Activated naive CD4-positive, alpha-beta T cell treated with anti-CD3 and anti-CD28 coated beads, Interleukin-2, amount 50 U/mL, for 72 hours (primary cell): ENCODE measurements around the gene ZNF695. TPM values are rescaled to one million over a fixed set of nuclear protein-coding genes. Genes with fewer than 3 reads are reported as not detected.
"Not testable (repeated sequence)": the region's sequence is repeated elsewhere in the genome, so short reads cannot be mapped to it uniquely, and the experiment has no call there.

ENCODE experiments used
- ATAC-seq, 2 donors: fragments of 150-1000 bp; cut with Tn5 transposase; 2 replicates each; pipeline ENCODE4 v1.10.0; 2021; ENCODE audit warnings: mild to moderate bottlenecking in 2 of 2, moderate library complexity in 2 of 2
- DNase-seq, 2 donors: peaks; one replicate each; pipeline ENCODE4 v3.0.0; 2021 to 2022; ENCODE audit warnings: low spot score in 2 of 2
- H3K27ac Mint-ChIP-seq, 2 donors: one replicate each; pipeline ENCODE4 v1.8.0; 2022; ENCODE audit warnings: mild to moderate bottlenecking in 2 of 2, mixed read lengths in 2 of 2
- H3K36me3 Mint-ChIP-seq, 2 donors: one replicate each; pipeline ENCODE4 v1.8.0; 2022; ENCODE audit warnings: mixed read lengths in 2 of 2
- H3K9me3 Mint-ChIP-seq, 2 donors: one replicate each; pipeline ENCODE4 v1.8.0; 2022; ENCODE audit warnings: mixed read lengths in 2 of 2
- total RNA-seq, 2 donors: library from RNA; stranded (reverse); gene quantifications; one replicate each; pipeline ENCODE4 v1.2.3, GENCODE V29; 2022

Gene ZNF695
- total RNA-seq, result under 1 TPM; 0.43 to 0.77 TPM

- Mint-ChIP-seq H3K36me3 (peaks cover 34 to 36% of the 10 kb centered on the region in 2 donors), H3K27ac (peak within 1 kb of the TSS in 1 of 2 donors; percentile 73), H3K9me3 (peaks cover 23 to 24% of the 10 kb centered on the region in 2 donors)
- peak; percentile 95 to 97 for ATAC-seq
- peak; percentile 38 to 71 for DNase-seq
Measured at GRCh38 chr1:247007511-247008405, at the start of gene ZNF695. TSS of gene ZNF695 (minus strand) at chr1:247008057. CDS start at chr1:247007908, 149 bp downstream.

GRCh38 chr1:247056071-247056470 is 48.2 kb upstream of the ZNF695 start:
- DNase-seq (no peak), ATAC-seq (no peak)
- Mint-ChIP-seq H3K9me3 (peaks cover 36 to 54% of the 10 kb centered on the region in 2 donors), H3K27ac (no peak overlapping the region), H3K36me3 (peaks cover 52 to 77% of the 10 kb centered on the region in 2 donors)

- Mint-ChIP-seq H3K36me3 (peaks cover 58 to 73% of the 10 kb centered on the region in 2 donors), H3K9me3 (peaks cover 40 to 57% of the 10 kb centered on the region in 2 donors), H3K27ac (peak overlapping the region in 1 of 2 donors; percentile 41)
- DNase-seq (no peak), ATAC-seq (no peak)
Measured at GRCh38 chr1:247054992-247055415, 47.1 kb upstream of the ZNF695 start.

- Mint-ChIP-seq H3K27ac (no peak overlapping the region), H3K9me3 (peaks cover 47 to 57% of the 10 kb centered on the region in 2 donors), H3K36me3 (peaks cover 73 to 78% of the 10 kb centered on the region in 2 donors)
- DNase-seq (no peak), ATAC-seq (no peak)
Measured at GRCh38 chr1:247047702-247048101, 39.8 kb upstream of the ZNF695 start.

GRCh38 chr1:247047260-247047659 is 39.4 kb upstream of the ZNF695 start:
- ATAC-seq (no peak), DNase-seq (no peak)
- H3K27ac Mint-ChIP-seq, result no peak overlapping the region
- H3K9me3 Mint-ChIP-seq, result peaks cover 47 to 57% of the 10 kb centered on the region in 2 donors
- H3K36me3 Mint-ChIP-seq, result peaks cover 73 to 78% of the 10 kb centered on the region in 2 donors

GRCh38 chr1:247043406-247043805 is 35.5 kb upstream of the ZNF695 start:
- DNase-seq, result no peak
- no peak for ATAC-seq
- H3K9me3 Mint-ChIP-seq, result peaks cover 38 to 42% of the 10 kb centered on the region in 2 donors
- H3K27ac Mint-ChIP-seq, result no peak overlapping the region
- peaks cover 68 to 87% of the 10 kb centered on the region in 2 donors for H3K36me3 Mint-ChIP-seq

GRCh38 chr1:247037511-247038320 is 29.9 kb upstream of the ZNF695 start:
- ATAC-seq (no peak), DNase-seq (no peak)
- Mint-ChIP-seq H3K27ac (no peak overlapping the region), H3K9me3 (peaks cover 30% of the 10 kb centered on the region in 2 donors), H3K36me3 (peaks cover 69 to 91% of the 10 kb centered on the region in 2 donors)

GRCh38 chr1:247032306-247032705 is 24.4 kb upstream of the ZNF695 start:
- not testable (repeated sequence) for DNase-seq, ATAC-seq, H3K27ac Mint-ChIP-seq
- H3K9me3 Mint-ChIP-seq, result peaks cover 26 to 40% of the 10 kb centered on the region in 2 donors
- H3K36me3 Mint-ChIP-seq, result peaks cover 55 to 60% of the 10 kb centered on the region in 2 donors

GRCh38 chr1:247024658-247025057 is 16.8 kb upstream of the ZNF695 start:
- not testable (repeated sequence) for H3K27ac Mint-ChIP-seq, DNase-seq, ATAC-seq
- peaks cover 43 to 49% of the 10 kb centered on the region in 2 donors for H3K36me3 Mint-ChIP-seq
- peaks cover 38 to 45% of the 10 kb centered on the region in 2 donors for H3K9me3 Mint-ChIP-seq

GRCh38 chr1:247013391-247013790 is 5.5 kb upstream of the ZNF695 start:
- ATAC-seq, result no peak

GRCh38 chr1:247008406-247008799 is 546 bp upstream of the ZNF695 start:
- peaks cover 20 to 24% of the 10 kb centered on the region in 2 donors for H3K9me3 Mint-ChIP-seq
- ATAC-seq (no peak), DNase-seq (no peak)
- no peak overlapping the region for H3K27ac Mint-ChIP-seq
- peaks cover 31 to 34% of the 10 kb centered on the region in 2 donors for H3K36me3 Mint-ChIP-seq

More at GRCh38 chr1:247013391-247013790, 5.5 kb upstream of the ZNF695 start:
- DNase-seq, result no peak
- Mint-ChIP-seq H3K27ac (no peak overlapping the region), H3K36me3 (peaks cover 6 to 13% of the 10 kb centered on the region in 2 donors), H3K9me3 (peaks cover 13 to 15% of the 10 kb centered on the region in 2 donors)

- peaks cover 38 to 45% of the 10 kb centered on the region in 2 donors for H3K9me3 Mint-ChIP-seq
- not testable (repeated sequence) for ATAC-seq, H3K27ac Mint-ChIP-seq, DNase-seq
- H3K36me3 Mint-ChIP-seq, result peaks cover 43 to 59% of the 10 kb centered on the region in 2 donors
Measured at GRCh38 chr1:247004081-247004480, 3.8 kb downstream of the ZNF695 start.

- Mint-ChIP-seq H3K9me3 (peaks cover 59 to 65% of the 10 kb centered on the region in 2 donors), H3K36me3 (peaks cover 65 to 67% of the 10 kb centered on the region in 2 donors), H3K27ac (no peak overlapping the region)
- DNase-seq (no peak), ATAC-seq (no peak)
Measured at GRCh38 chr1:246989901-246990300, 18.0 kb downstream of the ZNF695 start.

GRCh38 chr1:246988316-246988715 is 19.5 kb downstream of the ZNF695 start:
- no peak for ATAC-seq
- Mint-ChIP-seq H3K9me3 (peaks cover 66 to 68% of the 10 kb centered on the region in 2 donors), H3K36me3 (peaks cover 72 to 81% of the 10 kb centered on the region in 2 donors)

GRCh38 chr1:246987083-246987690 is 20.7 kb downstream of the ZNF695 start:
- ATAC-seq, result no peak
- peaks cover 67 to 86% of the 10 kb centered on the region in 2 donors for H3K36me3 Mint-ChIP-seq
- H3K27ac Mint-ChIP-seq, result no peak overlapping the region
- no peak for DNase-seq
- H3K9me3 Mint-ChIP-seq, result peaks cover 65 to 66% of the 10 kb centered on the region in 2 donors

More at GRCh38 chr1:246988316-246988715, 19.5 kb downstream of the ZNF695 start:
- no peak overlapping the region for H3K27ac Mint-ChIP-seq
- DNase-seq, result no peak

- no peak overlapping the region for H3K27ac Mint-ChIP-seq
- ATAC-seq, result no peak
- no peak for DNase-seq
- H3K9me3 Mint-ChIP-seq, result peaks cover 18 to 30% of the 10 kb centered on the region in 2 donors
- H3K36me3 Mint-ChIP-seq, result peaks cover 29 to 49% of the 10 kb centered on the region in 2 donors
Measured at GRCh38 chr1:246978785-246979184, 29.1 kb downstream of the ZNF695 start.
